GM12878 (cell line): ENCODE results near the gene ZNF775. TPM values are rescaled to one million over a fixed set of nuclear protein-coding genes. Genes with fewer than 3 reads are reported as not detected.
A peak's percentile ranks its signal among the peaks of the same experiment; 100 is the strongest.

ENCODE experiments used
- ATAC-seq: fragments of 200-7000 bp; cut with Tn5 transposase; 3 replicates; pipeline ENCODE4 v1.9.1; 2020; ENCODE audit warnings: mild to moderate bottlenecking, moderate library complexity
- BruUV-seq: library from RNA; stranded (reverse); fragments of 400-500 nt; replicated peaks from 2 replicates; lab custom pipeline; 2021; lab: Mats Ljungman, UMichigan
- CTCF ChIA-PET: fragments of 300-600 bp; sonication (Branson Sonifier 250); formaldehyde crosslinking; extraction: SDS; loops from one replicate; lab custom pipeline; 2021; ENCODE audit warnings: inconsistent platforms; lab: Yijun Ruan, JAX
- POLR2A ChIA-PET: fragments of 350-600 bp; formaldehyde crosslinking; extraction: SDS; loops from one replicate; lab custom pipeline; 2021; ENCODE audit warnings: inconsistent platforms; lab: Charles Lee
- RAD21 ChIA-PET: fragments of 300-600 bp; sonication (Branson Sonifier 250); formaldehyde crosslinking; loops from one replicate; lab custom pipeline; 2023; ENCODE audit warnings: antibody characterized with exemption; ENCODE audit not compliant: unreplicated experiment; lab: Charles Lee
- SMC1A ChIA-PET: fragments of 300-600 bp; sonication (Branson Sonifier 250); formaldehyde crosslinking; loops from one replicate; lab custom pipeline; 2023; ENCODE audit not compliant: unreplicated experiment, uncharacterized antibody; lab: Charles Lee
- DNase-seq: peaks from one replicate; pipeline ENCODE4 v3.0.0-alpha.2; 2011; ENCODE audit warnings: low read depth, low spot score
- FAIRE-seq: peaks from 3 replicates; lab custom pipeline; 2011; peaks lifted over from hg19 to GRCh38; lab: Jason Lieb, UNC
- H2AFZ ChIP-seq: 2 replicates; pipeline ENCODE4 v1.6.0; 2011; ENCODE audit warnings: low read depth, low read length, control low read depth; ENCODE audit not compliant: control insufficient read depth
- H3K27ac ChIP-seq: 2 replicates; pipeline ENCODE4 v1.5.1; 2011; ENCODE audit warnings: control low read depth; ENCODE audit not compliant: control insufficient read depth, insufficient read depth
- H3K27me3 ChIP-seq, 2 experiments: replicated peaks in 1 of 2; 2 replicates each; pipeline versions ENCODE4 v1.6.0 to v1.6.1; 2011; ENCODE audit warnings: low read length in 1 of 2; ENCODE audit not compliant: control insufficient read depth in 2 of 2, insufficient read depth in 2 of 2
- H3K36me3 ChIP-seq, 2 experiments: 2 replicates each; pipeline ENCODE4 v1.5.1; 2011; ENCODE audit warnings: low read length in 1 of 2; ENCODE audit not compliant: control insufficient read depth in 2 of 2, insufficient read depth in 2 of 2
- H3K4me1 ChIP-seq: 2 replicates; pipeline ENCODE4 v1.6.1; 2011; ENCODE audit warnings: mild to moderate bottlenecking, low read length, moderate library complexity, mixed read lengths; ENCODE audit not compliant: control insufficient read depth, insufficient read depth
- H3K4me2 ChIP-seq: 2 replicates; pipeline ENCODE4 v1.6.0; 2011; ENCODE audit warnings: control low read depth; ENCODE audit not compliant: control insufficient read depth, insufficient read depth
- H3K4me3 ChIP-seq: fragments of 200-600 bp; sonication (generic); 2 replicates; pipeline ENCODE4 v1.5.1; 2016
- H3K79me2 ChIP-seq: 2 replicates; pipeline ENCODE4 v1.6.0; 2011; ENCODE audit warnings: low read length; ENCODE audit not compliant: control insufficient read depth, insufficient read depth
- H3K9ac ChIP-seq: 2 replicates; pipeline ENCODE4 v1.8.0; 2011; ENCODE audit warnings: low read length, control low read depth, mixed read lengths; ENCODE audit not compliant: control insufficient read depth, insufficient read depth
- H3K9me3 ChIP-seq: replicated peaks from 3 replicates; pipeline ENCODE4 v1.5.1; 2011; ENCODE audit warnings: mild to moderate bottlenecking, low read length; ENCODE audit not compliant: control insufficient read depth, insufficient read depth
- H4K20me1 ChIP-seq: 2 replicates; pipeline ENCODE4 v1.6.0; 2011; ENCODE audit not compliant: control insufficient read depth, insufficient read depth
- CEBPB ChIP-seq, 2 experiments: fragments of 150-350 bp in 1 of 2; IDR thresholded peaks; 2 replicates each; pipeline ENCODE4 v1.6.1; 2012 to 2014; ENCODE audit warnings: low read depth in 2 of 2, low read length in 2 of 2, borderline replicate concordance in 1 of 2, inconsistent platforms in 1 of 2
- RUNX3 ChIP-seq: IDR thresholded peaks from 2 replicates; pipeline ENCODE4 v1.6.1; 2012; ENCODE audit warnings: low read length, inconsistent platforms
- ZNF207 ChIP-seq: fragments of 450-650 bp; IDR thresholded peaks from 2 replicates; pipeline ENCODE4 v1.6.1; 2014; ENCODE audit warnings: antibody characterized with exemption, mild to moderate bottlenecking, borderline replicate concordance
- WGBS: methylation state at CpG from one replicate; pipeline ENCODE4 v1.1.6; 2016; ENCODE audit warnings: low lambda C conversion rate; ENCODE audit not compliant: insufficient replicate concordance, insufficient coverage; ENCODE audit errors: missing lambda C conversion rate; 5-methylcytosine and 5-hydroxymethylcytosine counted together
- in situ Hi-C: fragments of 300-500 bp; cut with MboI; formaldehyde crosslinking; loops from 9 replicates; pipeline ENCODE4 v1.14.3; 2018; ENCODE audit warnings: mixed read lengths
- intact Hi-C: fragments of 100-400 bp; cut with micrococcal nuclease; formaldehyde crosslinking; loops from one replicate; pipeline ENCODE4 v1.14.2; 2022; ENCODE audit not compliant: unreplicated experiment
- polyA plus RNA-seq, 11 experiments: library from polyadenylated mRNA; depleted of rRNA in 4 of 11; unstranded in 6 of 11; stranded (reverse) in 5 of 11; fragments of >200 nt; fragmentation: Nextera tagmentation in 4 of 11; fragmentation: Illumina TruSeq in 1 of 11; extraction: Ambion mirVana in 4 of 11; extraction: Trizol in 1 of 11; gene quantifications; 1 replicate in 1 of 11; 2 replicates in 10 of 11; pipeline versions ENCODE4 v1.2.1 to v1.2.3, GENCODE V29; 2011 to 2016; ENCODE audit warnings: inconsistent platforms in 2 of 11, missing spikeins in 2 of 11, low read depth in 1 of 11
- total RNA-seq, 4 experiments: library from RNA; depleted of rRNA in 3 of 4; stranded (reverse); fragments of >200 nt in 3 of 4; fragmentation: Illumina TruSeq in 1 of 4; extraction: Trizol in 1 of 4; gene quantifications; 2 replicates each; pipeline versions ENCODE4 v1.2.1 to v1.2.3, GENCODE V29; 2013 to 2021
- TF ChIP-seq, protein P1 (sequence below): fragments of 450-650 bp; IDR thresholded peaks from 2 replicates; pipeline ENCODE4 v1.6.1; 2016; ENCODE audit warnings: mild to moderate bottlenecking, moderate library complexity, borderline replicate concordance
- TF ChIP-seq, protein P2 (sequence below): IDR thresholded peaks from 2 replicates; pipeline ENCODE4 v1.6.1; 2012; ENCODE audit warnings: low read length, inconsistent platforms

Gene ZNF775
- total and polyA plus RNA-seq, 10 of the 15 experiments (the other 5 are each of a cell fraction or from before 2014, with no cell fraction given), result 0.05 to 14.3 (median 2.1) TPM

GRCh38 chr7:150338166-150338829, 40.8 kb upstream of the ZNF775 start (continued):
- no peak for TF ChIP-seq ZNF207
- TF ChIP-seq, protein P1, sequence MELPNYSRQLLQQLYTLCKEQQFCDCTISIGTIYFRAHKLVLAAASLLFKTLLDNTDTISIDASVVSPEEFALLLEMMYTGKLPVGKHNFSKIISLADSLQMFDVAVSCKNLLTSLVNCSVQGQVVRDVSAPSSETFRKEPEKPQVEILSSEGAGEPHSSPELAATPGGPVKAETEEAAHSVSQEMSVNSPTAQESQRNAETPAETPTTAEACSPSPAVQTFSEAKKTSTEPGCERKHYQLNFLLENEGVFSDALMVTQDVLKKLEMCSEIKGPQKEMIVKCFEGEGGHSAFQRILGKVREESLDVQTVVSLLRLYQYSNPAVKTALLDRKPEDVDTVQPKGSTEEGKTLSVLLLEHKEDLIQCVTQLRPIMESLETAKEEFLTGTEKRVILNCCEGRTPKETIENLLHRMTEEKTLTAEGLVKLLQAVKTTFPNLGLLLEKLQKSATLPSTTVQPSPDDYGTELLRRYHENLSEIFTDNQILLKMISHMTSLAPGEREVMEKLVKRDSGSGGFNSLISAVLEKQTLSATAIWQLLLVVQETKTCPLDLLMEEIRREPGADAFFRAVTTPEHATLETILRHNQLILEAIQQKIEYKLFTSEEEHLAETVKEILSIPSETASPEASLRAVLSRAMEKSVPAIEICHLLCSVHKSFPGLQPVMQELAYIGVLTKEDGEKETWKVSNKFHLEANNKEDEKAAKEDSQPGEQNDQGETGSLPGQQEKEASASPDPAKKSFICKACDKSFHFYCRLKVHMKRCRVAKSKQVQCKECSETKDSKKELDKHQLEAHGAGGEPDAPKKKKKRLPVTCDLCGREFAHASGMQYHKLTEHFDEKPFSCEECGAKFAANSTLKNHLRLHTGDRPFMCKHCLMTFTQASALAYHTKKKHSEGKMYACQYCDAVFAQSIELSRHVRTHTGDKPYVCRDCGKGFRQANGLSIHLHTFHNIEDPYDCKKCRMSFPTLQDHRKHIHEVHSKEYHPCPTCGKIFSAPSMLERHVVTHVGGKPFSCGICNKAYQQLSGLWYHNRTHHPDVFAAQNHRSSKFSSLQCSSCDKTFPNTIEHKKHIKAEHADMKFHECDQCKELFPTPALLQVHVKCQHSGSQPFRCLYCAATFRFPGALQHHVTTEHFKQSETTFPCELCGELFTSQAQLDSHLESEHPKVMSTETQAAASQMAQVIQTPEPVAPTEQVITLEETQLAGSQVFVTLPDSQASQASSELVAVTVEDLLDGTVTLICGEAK, result no peak

GRCh38 chr7:150339409-150339809, 39.7 kb upstream of the ZNF775 start:
- POLR2A ChIA-PET, result no interaction called here
- 20% methylated on average over 9 of the region's 9 CpGs for WGBS
- peaks cover 0 to 5% of the 10 kb centered on the region in 2 experiments; a peak in 2 of 4 replicates for H3K27me3 ChIP-seq
- peaks cover 8% of the 10 kb centered on the region for H3K4me1 ChIP-seq
- H3K4me3 ChIP-seq, result no peak overlapping the region
- ATAC-seq (peak; percentile 82), FAIRE-seq (no peak), DNase-seq (no peak)
- H3K4me2 ChIP-seq, result no peak overlapping the region
- H3K79me2 ChIP-seq, result no peaks in the 10 kb centered on the region
- no peak overlapping the region for H2AFZ ChIP-seq
- H3K27ac ChIP-seq, result no peak overlapping the region
- no peak overlapping the region for H3K9ac ChIP-seq
- BruUV-seq, result no TSS peak
- H3K36me3 ChIP-seq, result peaks cover 0 to 7% of the 10 kb centered on the region in 2 experiments; a peak in 2 of 4 replicates
- SMC1A ChIA-PET, result no interaction called here
- no peaks in the 10 kb centered on the region for H4K20me1 ChIP-seq
- TF ChIP-seq RUNX3 (0 out of 2 replicates have a peak, but pooled peaks have one; percentile 34), CEBPB (IDR thresholded peaks at IDR 0.05; ENCODE audit: borderline replicate concordance in 1 of 2, low read depth in 2 of 2, low read length in 2 of 2) (no peak)
- TF ChIP-seq, protein P2, sequence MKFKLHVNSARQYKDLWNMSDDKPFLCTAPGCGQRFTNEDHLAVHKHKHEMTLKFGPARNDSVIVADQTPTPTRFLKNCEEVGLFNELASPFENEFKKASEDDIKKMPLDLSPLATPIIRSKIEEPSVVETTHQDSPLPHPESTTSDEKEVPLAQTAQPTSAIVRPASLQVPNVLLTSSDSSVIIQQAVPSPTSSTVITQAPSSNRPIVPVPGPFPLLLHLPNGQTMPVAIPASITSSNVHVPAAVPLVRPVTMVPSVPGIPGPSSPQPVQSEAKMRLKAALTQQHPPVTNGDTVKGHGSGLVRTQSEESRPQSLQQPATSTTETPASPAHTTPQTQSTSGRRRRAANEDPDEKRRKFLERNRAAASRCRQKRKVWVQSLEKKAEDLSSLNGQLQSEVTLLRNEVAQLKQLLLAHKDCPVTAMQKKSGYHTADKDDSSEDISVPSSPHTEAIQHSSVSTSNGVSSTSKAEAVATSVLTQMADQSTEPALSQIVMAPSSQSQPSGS, result 0 out of 2 replicates have a peak, but pooled peaks have one; percentile 34
- TF ChIP-seq, all 136 proteins: peak for 2
- ChIA-PET CTCF (no interaction called here), RAD21 (no interaction called here)
- in situ Hi-C loops (no loop called here), intact Hi-C loops (no loop called here)
- H3K9me3 ChIP-seq, result peaks cover 4% of the 10 kb centered on the region; the same call in 1 of the 3 replicates
